ENCODE data around the gene MACROH2A1. TPM values are rescaled to one million over a fixed set of nuclear protein-coding genes. Genes with fewer than 3 reads are reported as not detected.

MACROH2A1 gene
- total RNA-seq, 1 donor from 2014 or later = 190 TPM

GRCh38 chr5:135322744-135323143 is 76.3 kb downstream of the MACROH2A1 start:
- no peaks in the 10 kb centered on the region for H3K27me3 ChIP-seq
- intact Hi-C loops (cut with DNase I) = no loop called here
- no peak for DNase-seq (ENCODE audit: extremely low spot score in 2 of 2)
- H3K9me3 ChIP-seq = no peaks in the 10 kb centered on the region
- H3K36me3 ChIP-seq = no peaks in the 10 kb centered on the region
- TF ChIP-seq, protein P1, sequence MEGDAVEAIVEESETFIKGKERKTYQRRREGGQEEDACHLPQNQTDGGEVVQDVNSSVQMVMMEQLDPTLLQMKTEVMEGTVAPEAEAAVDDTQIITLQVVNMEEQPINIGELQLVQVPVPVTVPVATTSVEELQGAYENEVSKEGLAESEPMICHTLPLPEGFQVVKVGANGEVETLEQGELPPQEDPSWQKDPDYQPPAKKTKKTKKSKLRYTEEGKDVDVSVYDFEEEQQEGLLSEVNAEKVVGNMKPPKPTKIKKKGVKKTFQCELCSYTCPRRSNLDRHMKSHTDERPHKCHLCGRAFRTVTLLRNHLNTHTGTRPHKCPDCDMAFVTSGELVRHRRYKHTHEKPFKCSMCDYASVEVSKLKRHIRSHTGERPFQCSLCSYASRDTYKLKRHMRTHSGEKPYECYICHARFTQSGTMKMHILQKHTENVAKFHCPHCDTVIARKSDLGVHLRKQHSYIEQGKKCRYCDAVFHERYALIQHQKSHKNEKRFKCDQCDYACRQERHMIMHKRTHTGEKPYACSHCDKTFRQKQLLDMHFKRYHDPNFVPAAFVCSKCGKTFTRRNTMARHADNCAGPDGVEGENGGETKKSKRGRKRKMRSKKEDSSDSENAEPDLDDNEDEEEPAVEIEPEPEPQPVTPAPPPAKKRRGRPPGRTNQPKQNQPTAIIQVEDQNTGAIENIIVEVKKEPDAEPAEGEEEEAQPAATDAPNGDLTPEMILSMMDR (IDR thresholded peaks at IDR 0.05) = no peak
- no peak for TF ChIP-seq POLR2AphosphoS5 (IDR thresholded peaks at IDR 0.05; ENCODE audit: insufficient read depth in 1 of 2, low read depth in 1 of 2)
- TF ChIP-seq POLR2A (IDR thresholded peaks at IDR 0.05) = no peak
- no peak overlapping the region for H3K4me3 ChIP-seq
- H3K27ac ChIP-seq = no peak overlapping the region
- H3K4me1 ChIP-seq = peaks cover 32% of the 10 kb centered on the region

GRCh38 chr5:135322271-135322670 is 76.8 kb downstream of the MACROH2A1 start:
- TF ChIP-seq POLR2A (IDR thresholded peaks at IDR 0.05) (no peak), POLR2AphosphoS5 (IDR thresholded peaks at IDR 0.05; ENCODE audit: insufficient read depth in 1 of 2, low read depth in 1 of 2) (no peak)
- TF ChIP-seq, protein P1 (IDR thresholded peaks at IDR 0.05) = no peak
- Histone ChIP-seq H3K4me3 (no peak overlapping the region), H3K27me3 (no peaks in the 10 kb centered on the region), H3K27ac (no peak overlapping the region), H3K4me1 (peaks cover 29% of the 10 kb centered on the region), H3K36me3 (no peaks in the 10 kb centered on the region), H3K9me3 (no peaks in the 10 kb centered on the region)
- intact Hi-C loops (cut with DNase I) = no loop called here
- no peak for DNase-seq (ENCODE audit: extremely low spot score in 2 of 2)

GRCh38 chr5:135320718-135321484 is 78.1 kb downstream of the MACROH2A1 start:
- H3K4me3 ChIP-seq = no peak overlapping the region
- DNase-seq (ENCODE audit: extremely low spot score in 2 of 2) = no peak
- peaks cover 19% of the 10 kb centered on the region for H3K4me1 ChIP-seq
- H3K27ac ChIP-seq = no peak overlapping the region
- intact Hi-C loops (cut with DNase I) = no loop called here
- H3K36me3 ChIP-seq = no peaks in the 10 kb centered on the region
- TF ChIP-seq, protein P1 (IDR thresholded peaks at IDR 0.05) = no peak
- no peak for TF ChIP-seq POLR2A (IDR thresholded peaks at IDR 0.05)
- no peak for TF ChIP-seq POLR2AphosphoS5 (IDR thresholded peaks at IDR 0.05; ENCODE audit: insufficient read depth in 1 of 2, low read depth in 1 of 2)
- H3K9me3 ChIP-seq = no peaks in the 10 kb centered on the region
- no peaks in the 10 kb centered on the region for H3K27me3 ChIP-seq

DNA sequence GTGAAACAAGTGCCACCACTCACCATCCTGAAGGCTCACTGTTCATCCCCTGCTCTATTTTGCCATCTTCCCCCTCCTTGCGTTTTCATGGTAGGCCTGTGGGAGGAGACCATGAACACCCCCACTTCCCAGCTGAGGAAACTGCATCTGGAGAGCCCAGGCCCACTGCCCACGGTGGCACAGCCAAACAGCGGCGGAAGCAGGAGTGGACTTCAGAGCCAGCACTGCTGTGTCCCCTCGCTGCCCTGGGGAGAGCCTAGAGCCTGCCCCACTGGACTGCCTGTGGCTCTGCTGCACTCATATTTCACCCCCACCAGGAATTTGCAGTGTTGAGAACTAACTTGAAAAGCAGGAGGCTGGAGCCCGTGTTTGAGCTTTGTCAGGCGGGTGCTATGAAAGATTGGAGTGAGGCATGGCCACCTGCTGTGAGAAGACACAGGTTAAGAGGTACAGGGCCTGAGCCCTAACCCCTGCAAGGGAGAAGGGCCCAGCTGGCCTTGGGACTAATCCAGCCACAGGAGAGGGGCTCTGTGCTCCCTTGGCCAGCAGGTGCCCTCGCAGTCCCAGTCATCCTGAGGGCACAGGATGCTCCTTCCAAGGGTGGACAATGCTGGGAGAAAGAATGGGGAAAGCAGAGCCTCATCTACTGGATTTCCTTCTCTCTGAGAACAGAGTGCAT is 79.0 kb downstream of the MACROH2A1 start:
- Histone ChIP-seq H3K4me3 (no peak overlapping the region), H3K9me3 (no peaks in the 10 kb centered on the region)
- DNase-seq (ENCODE audit: extremely low spot score in 2 of 2) = no peak

More for the DNA sequence above, 79.0 kb downstream of the MACROH2A1 start:
- Histone ChIP-seq H3K27me3 (no peaks in the 10 kb centered on the region), H3K36me3 (no peaks in the 10 kb centered on the region), H3K27ac (no peak overlapping the region), H3K4me1 (peaks cover 18% of the 10 kb centered on the region)
- TF ChIP-seq, protein P1 (IDR thresholded peaks at IDR 0.05) = no peak
- no peak for TF ChIP-seq POLR2A (IDR thresholded peaks at IDR 0.05)
- no peak for TF ChIP-seq POLR2AphosphoS5 (IDR thresholded peaks at IDR 0.05; ENCODE audit: insufficient read depth in 1 of 2, low read depth in 1 of 2)
- intact Hi-C loops (cut with DNase I) = no loop called here

Measured in vagina (tissue), 2 donors.